DND-41 (cell line): ENCODE results near the gene MRPS17.

ENCODE experiments used
- ATAC-seq: fragments of 200-7000 bp; cut with Tn5 transposase; 3 replicates; pipeline ENCODE4 v1.9.1; 2021; ENCODE audit warnings: low read depth; ENCODE audit not compliant: insufficient read depth
- DNase-seq: peaks from one replicate; pipeline ENCODE4 v3.0.0-alpha.2; 2020
- H2AFZ ChIP-seq: 2 replicates; pipeline ENCODE4 v1.6.0; 2012; ENCODE audit warnings: low read depth, low read length
- H3K27ac ChIP-seq: 2 replicates; pipeline ENCODE4 v1.5.1; 2012; ENCODE audit warnings: low read length, inconsistent platforms
- H3K27me3 ChIP-seq: fragments of 200-600 bp; sonication (generic); 2 replicates; pipeline ENCODE4 v1.6.0; 2012; ENCODE audit warnings: low read length, mild to moderate bottlenecking, inconsistent platforms; ENCODE audit not compliant: insufficient read depth, poor library complexity
- H3K36me3 ChIP-seq: 2 replicates; pipeline ENCODE4 v1.5.1; 2012; ENCODE audit warnings: low read length, inconsistent platforms; ENCODE audit not compliant: insufficient read depth
- H3K4me1 ChIP-seq: 2 replicates; pipeline ENCODE4 v1.5.1; 2012; ENCODE audit warnings: mild to moderate bottlenecking, low read length; ENCODE audit not compliant: insufficient read depth
- H3K4me2 ChIP-seq: 2 replicates; pipeline ENCODE4 v1.6.0; 2012; ENCODE audit warnings: mild to moderate bottlenecking, moderate library complexity, low read length, inconsistent platforms; ENCODE audit not compliant: insufficient read depth
- H3K4me3 ChIP-seq, 2 experiments: fragments of 200-600 bp in 1 of 2; shearing (Covaris generic) in 1 of 2; 2 replicates each; pipeline ENCODE4 v1.5.1; 2012 to 2016; ENCODE audit warnings: inconsistent platforms in 2 of 2, low read length in 2 of 2, mild to moderate bottlenecking in 2 of 2, low read depth in 1 of 2, moderate library complexity in 1 of 2
- H3K79me2 ChIP-seq: 2 replicates; pipeline ENCODE4 v1.6.0; 2012; ENCODE audit warnings: low read length, inconsistent platforms; ENCODE audit not compliant: insufficient read depth
- H3K9ac ChIP-seq: 2 replicates; pipeline ENCODE4 v1.6.0; 2012; ENCODE audit warnings: low read depth, mild to moderate bottlenecking, inconsistent platforms, low read length, moderate library complexity
- H3K9me3 ChIP-seq: 2 replicates; pipeline ENCODE4 v1.5.1; 2012; ENCODE audit warnings: low read length, moderate library complexity, mild to moderate bottlenecking, inconsistent platforms; ENCODE audit not compliant: insufficient read depth, severe bottlenecking
- H4K20me1 ChIP-seq: 2 replicates; pipeline ENCODE4 v1.6.0; 2012; ENCODE audit warnings: low read length; ENCODE audit not compliant: insufficient read depth
- EZH2 ChIP-seq: IDR thresholded peaks from 3 replicates; pipeline ENCODE4 v1.6.1; 2012; ENCODE audit warnings: borderline replicate concordance, low read depth, mild to moderate bottlenecking, moderate library complexity, low read length, inconsistent platforms; ENCODE audit not compliant: severe bottlenecking
- TF ChIP-seq, protein P1 (sequence below): IDR thresholded peaks from 2 replicates; pipeline ENCODE4 v1.5.1; 2012; ENCODE audit warnings: borderline replicate concordance, low read length, moderate library complexity, mild to moderate bottlenecking; ENCODE audit not compliant: poor library complexity, severe bottlenecking; ENCODE audit errors: extremely low read depth

MRPS17 gene

DNA sequence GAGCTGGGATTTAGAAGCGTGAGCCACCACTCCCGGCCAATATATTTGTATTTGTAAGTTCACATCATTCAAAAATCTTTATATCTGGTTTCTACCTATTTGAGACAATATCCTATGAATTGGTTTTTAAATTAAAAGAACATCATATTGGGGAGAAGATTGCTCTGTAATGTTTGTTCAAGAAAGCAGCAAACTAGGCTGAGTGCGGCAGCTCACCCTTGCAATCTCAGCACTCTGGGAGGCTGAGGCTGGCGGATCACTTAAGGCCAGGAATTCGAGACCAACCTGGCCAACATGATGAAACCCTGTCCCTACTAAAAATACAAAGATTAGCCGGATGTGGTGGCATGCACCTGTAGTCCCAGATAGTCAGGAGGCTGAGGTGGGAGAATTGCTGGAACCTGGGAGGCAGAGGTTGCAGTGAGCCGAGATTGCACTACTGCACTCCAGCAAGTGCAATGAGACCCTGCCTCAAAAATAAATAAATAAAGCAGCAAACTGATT lies 22.1 kb downstream of the MRPS17 start:
- Histone ChIP-seq H3K27me3 (no peaks in the 10 kb centered on the region), H4K20me1 (peaks cover 55% of the 10 kb centered on the region)
- no peak for ATAC-seq

DNA sequence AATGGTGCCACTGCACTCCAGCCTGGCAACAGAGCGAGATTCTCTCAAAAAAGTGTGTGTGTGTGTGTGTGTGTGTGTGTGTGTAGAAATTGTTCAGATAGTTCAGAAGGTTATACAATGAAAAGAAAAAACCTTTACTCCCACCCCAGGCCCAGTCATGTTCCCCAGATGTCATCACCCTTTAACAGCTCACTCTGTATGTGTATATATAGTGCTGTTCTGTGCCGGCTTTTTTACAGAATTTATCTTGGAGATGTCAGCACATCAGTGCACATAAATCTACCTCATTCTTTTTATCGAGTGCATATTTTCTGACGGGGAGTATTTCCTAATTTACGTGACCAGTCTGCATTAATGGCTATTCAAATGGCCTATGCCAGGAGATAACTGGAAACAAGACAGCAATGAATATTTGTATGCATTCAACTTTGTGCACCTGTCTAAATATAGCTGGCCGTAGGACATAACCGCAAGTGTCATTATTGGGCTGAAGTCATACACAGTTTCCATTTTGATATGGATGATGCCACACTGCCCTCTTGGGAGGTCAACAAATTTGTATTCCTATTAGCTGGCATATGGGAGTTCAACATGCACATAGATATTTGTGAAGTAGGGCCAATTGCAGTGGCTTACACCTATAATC lies 24.4 kb downstream of the MRPS17 start:
- ATAC-seq = no peak

More for the DNA sequence above, 22.1 kb downstream of the MRPS17 start:
- no peak overlapping the region for H3K27ac ChIP-seq
- 0 out of 2 replicates have a peak, but pooled peaks cover 3% of the 10 kb centered on the region for H3K4me1 ChIP-seq
- no peaks in the 10 kb centered on the region for H3K9me3 ChIP-seq
- H3K79me2 ChIP-seq = peaks cover 87% of the 10 kb centered on the region
- H2AFZ ChIP-seq = no peak overlapping the region
- H3K4me2 ChIP-seq = no peak overlapping the region
- no peak overlapping the region for H3K4me3 ChIP-seq
- TF ChIP-seq, protein P1, sequence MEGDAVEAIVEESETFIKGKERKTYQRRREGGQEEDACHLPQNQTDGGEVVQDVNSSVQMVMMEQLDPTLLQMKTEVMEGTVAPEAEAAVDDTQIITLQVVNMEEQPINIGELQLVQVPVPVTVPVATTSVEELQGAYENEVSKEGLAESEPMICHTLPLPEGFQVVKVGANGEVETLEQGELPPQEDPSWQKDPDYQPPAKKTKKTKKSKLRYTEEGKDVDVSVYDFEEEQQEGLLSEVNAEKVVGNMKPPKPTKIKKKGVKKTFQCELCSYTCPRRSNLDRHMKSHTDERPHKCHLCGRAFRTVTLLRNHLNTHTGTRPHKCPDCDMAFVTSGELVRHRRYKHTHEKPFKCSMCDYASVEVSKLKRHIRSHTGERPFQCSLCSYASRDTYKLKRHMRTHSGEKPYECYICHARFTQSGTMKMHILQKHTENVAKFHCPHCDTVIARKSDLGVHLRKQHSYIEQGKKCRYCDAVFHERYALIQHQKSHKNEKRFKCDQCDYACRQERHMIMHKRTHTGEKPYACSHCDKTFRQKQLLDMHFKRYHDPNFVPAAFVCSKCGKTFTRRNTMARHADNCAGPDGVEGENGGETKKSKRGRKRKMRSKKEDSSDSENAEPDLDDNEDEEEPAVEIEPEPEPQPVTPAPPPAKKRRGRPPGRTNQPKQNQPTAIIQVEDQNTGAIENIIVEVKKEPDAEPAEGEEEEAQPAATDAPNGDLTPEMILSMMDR = no peak
- no peak for TF ChIP-seq EZH2
- DNase-seq = no peak
- H3K36me3 ChIP-seq = peaks cover 34% of the 10 kb centered on the region
- H3K9ac ChIP-seq = no peak overlapping the region

DNA sequence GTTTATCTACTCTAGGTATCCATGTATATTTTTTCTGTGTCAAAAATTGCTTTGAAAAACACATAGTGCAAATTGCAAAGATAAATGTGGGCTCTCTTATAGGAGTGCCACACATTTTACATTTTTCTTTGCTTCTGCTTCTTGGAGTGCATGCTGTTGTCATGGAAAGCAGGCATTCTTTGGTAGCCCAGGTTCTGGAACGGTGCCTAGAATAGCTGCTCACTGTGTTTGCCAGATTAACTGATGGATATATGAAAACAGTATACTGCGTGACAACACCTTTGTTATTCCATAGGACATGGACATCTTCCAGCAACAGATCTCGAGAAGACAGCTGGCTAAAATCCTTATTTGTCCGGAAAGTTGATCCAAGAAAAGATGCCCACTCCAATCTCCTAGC lies 26.2 kb downstream of the MRPS17 start:
- DNase-seq = no peak
- no peak for ATAC-seq
- peaks cover 30% of the 10 kb centered on the region for H4K20me1 ChIP-seq

More for the DNA sequence above, 24.4 kb downstream of the MRPS17 start:
- Histone ChIP-seq H3K27ac (no peak overlapping the region), H3K27me3 (no peaks in the 10 kb centered on the region), H2AFZ (no peak overlapping the region), H3K36me3 (peaks cover 43% of the 10 kb centered on the region), H3K79me2 (peaks cover 66% of the 10 kb centered on the region), H3K4me3 (no peak overlapping the region), H3K9me3 (no peaks in the 10 kb centered on the region), H3K4me2 (no peak overlapping the region), H4K20me1 (peaks cover 38% of the 10 kb centered on the region), H3K4me1 (no peaks in the 10 kb centered on the region), H3K9ac (no peak overlapping the region)
- no peak for TF ChIP-seq EZH2
- TF ChIP-seq, protein P1 = no peak
- DNase-seq = no peak

More for the DNA sequence above, 26.2 kb downstream of the MRPS17 start:
- H3K4me3 ChIP-seq = no peak overlapping the region
- no peaks in the 10 kb centered on the region for H3K9me3 ChIP-seq
- H3K27ac ChIP-seq = no peak overlapping the region
- TF ChIP-seq, protein P1 = no peak
- no peak for TF ChIP-seq EZH2
- no peak overlapping the region for H3K4me2 ChIP-seq
- peaks cover 58% of the 10 kb centered on the region for H3K36me3 ChIP-seq
- H3K27me3 ChIP-seq = no peaks in the 10 kb centered on the region
- peaks cover 49% of the 10 kb centered on the region for H3K79me2 ChIP-seq
- H2AFZ ChIP-seq = no peak overlapping the region
- H3K4me1 ChIP-seq = no peaks in the 10 kb centered on the region
- no peak overlapping the region for H3K9ac ChIP-seq
